ENCODE data around the gene DYRK2.

Gene DYRK2

DNA sequence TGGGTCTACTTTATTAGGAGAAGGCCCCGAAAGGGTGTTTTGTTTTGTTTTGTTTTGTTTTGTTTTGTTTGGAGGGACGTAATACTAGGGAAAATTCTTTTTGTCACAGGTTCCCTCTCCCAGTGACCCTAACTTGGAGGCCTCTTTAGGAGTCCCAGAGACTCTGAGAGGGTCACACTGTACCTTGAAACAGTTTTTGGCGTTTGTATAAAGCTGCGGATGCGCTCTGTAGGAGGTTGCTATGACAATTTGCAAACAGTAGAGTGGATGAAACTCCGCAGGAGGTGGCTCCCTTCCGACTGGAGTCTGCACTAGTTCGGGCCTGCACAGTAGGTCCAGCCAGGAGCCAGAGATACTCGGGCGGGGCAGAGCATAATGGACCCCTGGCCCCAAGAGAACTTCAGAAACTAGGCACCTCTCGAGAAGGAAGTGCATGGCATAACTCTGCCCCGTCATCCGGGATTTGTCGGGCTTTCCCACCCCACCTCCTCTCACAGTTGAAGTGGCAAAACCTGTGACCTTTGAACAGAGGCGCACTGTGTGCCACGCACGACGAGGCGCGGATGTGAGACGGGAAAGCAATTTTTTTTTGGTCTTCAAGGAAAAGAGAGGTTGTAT lies 1.3 kb upstream of the DYRK2 start:
- DNase-seq: peak in 1 of 2 experiments; percentile 64

DNA sequence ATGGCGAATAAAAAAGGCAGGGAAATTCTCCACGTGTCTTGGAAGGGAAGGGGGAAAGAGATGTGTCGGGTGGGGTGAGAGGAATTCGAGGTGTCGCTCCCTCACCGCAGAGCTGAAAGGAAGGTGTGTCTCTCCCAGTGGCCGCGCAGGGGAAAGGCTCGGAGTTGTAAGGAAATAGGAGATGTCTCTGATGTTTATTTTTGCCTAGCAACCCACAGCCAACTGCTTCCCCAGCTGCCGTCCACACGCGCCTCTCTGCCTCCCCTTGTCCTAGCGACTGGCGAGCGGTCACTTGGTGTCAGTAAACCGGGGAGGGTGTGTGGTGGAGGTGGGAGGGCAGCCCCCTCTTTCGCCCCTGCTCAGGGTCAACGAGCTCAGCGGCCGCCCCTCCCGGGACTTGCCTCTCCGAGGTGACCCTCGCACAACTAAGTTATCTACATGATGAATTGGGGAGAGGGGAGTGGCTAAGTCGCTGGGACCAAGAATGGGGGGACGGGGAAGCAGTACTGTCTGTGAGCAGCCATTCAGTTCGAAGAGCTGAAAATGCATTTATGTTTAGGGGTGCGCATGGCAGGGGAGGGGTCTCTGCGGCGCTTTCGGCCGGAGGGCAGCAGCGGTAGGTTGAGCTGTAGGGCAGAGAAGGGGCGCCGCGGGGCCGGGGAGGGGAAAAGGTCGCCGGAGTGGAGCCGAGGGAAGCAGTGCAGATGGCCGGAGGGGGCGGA lies 585 bp upstream of the DYRK2 start:
- DNase-seq: peak; percentile 89 to 90

DNA sequence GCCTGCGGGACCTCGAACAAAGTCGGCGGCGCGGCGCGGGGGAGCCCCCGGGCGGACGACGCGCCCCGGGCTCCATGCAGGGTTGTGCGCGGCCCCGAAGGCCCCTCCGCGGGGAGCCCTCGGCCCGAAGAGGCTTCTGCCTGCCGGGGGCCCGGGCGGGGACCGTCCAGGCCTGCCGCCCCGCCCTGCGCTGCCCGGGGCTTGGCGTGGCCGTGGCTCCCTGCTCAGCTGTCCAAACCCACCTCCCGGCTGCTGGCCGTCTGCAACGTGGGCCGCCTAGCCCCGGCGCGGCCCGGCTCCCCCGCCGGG lies 670 bp downstream of the DYRK2 start:
- DNase-seq: no peak

DNA sequence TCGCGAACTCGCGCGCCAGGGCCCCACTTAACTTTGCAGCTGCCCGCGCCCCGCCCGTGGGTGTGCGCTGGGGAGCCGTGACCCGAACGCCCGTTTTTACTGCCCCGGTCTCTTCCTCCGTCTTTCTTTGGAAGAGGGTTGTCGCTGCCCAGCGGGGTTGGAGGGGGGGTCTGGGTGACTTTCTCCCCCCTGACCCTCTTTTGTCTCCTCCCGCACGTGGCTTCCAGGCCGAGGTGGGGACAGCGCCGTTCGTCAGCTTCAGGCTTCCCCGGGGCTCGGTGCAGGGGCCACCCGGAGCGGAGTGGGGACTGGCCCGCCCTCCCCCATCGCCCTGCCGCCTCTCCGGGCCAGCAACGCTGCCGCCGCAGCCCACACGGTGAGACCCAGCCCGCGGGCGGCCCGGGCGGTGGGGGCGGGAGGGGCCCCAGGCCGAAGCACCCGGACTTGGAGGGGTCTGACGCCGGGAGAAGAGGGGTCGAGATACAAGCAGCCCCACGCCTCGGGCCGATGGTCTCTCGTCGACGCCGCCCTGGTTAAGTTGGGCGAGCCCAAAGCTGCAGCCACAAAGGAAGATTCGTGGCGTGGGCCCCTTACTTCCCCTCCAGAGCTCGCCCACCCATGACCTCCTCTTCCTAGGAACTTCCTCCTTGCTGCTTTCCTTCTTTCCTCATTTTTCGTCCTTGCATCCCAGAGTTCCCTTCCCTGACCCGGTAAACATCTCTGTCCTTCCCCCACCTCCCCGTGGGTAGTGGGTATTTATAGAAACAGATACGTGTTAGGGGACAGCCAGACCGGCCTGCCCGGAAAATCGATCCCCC lies 1.2 kb downstream of the DYRK2 start:
- DNase-seq: peak in 1 of 2 experiments; percentile 65

DNA sequence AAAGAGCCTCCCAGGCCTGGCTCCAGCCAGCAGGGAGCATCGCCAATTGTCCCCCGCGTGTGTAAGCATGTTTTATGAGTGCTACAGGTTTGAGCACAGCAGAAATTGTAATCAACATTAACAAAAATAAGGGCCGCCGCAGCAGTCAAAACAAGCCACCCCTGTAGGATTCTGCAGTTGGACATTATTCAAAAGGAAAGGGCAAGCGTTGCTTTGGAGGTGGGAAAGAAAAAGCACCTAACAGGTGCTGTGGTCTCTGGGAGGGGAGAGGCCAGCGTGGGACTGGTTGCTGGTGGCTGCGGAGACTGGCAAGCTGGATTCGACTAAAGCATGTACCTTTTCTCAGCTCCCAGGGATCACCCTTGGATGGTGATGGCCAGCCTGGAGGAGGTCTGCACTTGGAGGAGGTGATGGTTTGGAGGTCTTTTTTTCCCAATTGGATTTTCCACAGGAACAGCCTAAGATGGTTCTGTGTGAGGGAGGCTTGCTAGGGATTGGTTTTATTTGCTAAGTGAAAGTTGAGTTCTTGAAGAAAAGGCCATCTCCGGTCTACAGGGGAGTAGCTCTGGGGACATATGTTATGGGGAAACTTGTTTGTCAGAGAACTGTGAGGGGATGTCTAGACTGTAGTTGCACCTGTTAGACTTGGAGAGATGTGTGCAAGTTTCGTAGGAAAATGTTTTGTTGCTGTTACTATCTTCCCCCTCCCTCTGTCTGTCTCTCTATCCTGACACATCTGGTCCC lies 2.0 kb downstream of the DYRK2 start:
- DNase-seq: peak in 1 of 2 experiments; percentile 41

- peak; percentile 19 to 48 for DNase-seq
Measured at GRCh38 chr12:67651132-67651695, 2.7 kb downstream of the DYRK2 start.

DNA sequence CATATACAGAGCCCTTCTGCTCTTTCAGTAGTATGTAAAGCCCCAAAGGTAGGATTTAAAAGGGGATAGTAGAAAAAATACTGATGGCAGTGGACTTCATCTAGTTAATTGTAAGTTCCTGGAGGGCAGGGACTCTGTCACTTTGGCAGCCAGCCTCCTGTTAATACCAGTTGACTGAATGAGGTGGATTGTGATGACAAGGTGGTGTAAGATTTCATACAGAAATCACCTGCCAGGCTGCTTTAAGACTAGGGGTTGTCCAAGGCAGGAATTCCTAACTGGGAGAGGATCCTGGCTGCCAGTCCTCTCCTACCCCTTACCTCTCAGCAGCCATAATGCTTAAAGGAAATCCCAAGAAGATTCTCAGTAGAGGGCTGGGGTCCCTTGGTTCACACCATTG lies 7.3 kb downstream of the DYRK2 start:
- DNase-seq: no peak

GRCh38 chr12:67656251-67656650 lies 7.7 kb downstream of the DYRK2 start:
- DNase-seq: no peak

- no peak for DNase-seq
Measured at GRCh38 chr12:67658486-67658885, 9.9 kb downstream of the DYRK2 start.

- no peak for DNase-seq
Measured at GRCh38 chr12:67659292-67659691, 10.7 kb downstream of the DYRK2 start.

DNA sequence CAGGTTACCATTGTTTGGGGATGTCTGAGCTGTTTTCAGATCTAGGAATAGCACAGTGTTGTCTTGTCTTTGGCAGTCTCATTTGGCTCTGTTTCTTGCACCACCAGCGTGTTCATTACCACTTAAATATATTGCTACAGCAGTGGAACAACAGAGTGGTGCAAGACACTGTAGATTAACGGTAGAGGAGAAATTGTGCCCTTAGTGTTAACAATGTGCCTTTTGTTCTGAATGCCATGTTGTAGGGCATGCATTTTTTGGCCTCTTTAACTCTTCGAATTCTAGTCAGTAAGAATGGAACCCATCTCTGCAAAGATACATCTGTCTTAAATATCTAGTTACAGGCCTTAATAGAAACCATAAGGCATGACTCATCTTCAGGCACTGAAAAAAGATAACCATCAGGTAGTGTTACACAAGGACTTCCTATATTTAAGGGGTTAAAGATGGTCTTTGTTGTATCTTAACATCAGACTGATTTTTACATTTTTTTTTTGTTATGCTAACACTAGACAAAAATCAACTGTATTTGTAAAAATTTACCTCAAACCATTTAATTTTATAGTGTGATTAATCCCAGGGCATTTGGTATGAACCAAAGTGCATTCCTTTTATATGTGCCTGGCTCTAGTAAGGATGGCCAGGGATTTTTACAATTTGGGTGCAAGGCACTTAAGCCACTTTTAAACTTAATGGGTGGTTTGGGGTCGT lies 12.9 kb downstream of the DYRK2 start:
- DNase-seq: no peak

- no peak for DNase-seq
Measured at GRCh38 chr12:67662910-67663538, 14.5 kb downstream of the DYRK2 start.

DNA sequence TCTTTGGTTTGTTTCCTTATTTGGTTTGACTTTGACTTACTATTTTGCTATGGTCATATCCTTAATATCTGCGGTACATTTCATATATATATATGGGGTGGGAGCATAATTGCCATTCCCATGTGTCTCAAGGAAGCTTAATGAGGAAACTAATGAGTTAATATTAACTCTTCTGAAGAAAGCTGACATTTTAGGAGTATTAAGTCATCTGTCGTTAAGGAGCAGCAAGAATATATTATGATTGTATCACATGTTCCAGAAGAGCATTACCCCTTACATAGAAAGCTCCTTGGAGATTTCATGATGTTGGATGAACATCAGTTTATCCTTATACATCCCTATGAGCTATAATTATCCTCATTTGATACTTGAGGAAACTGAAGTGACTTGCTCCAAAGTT lies 15.6 kb downstream of the DYRK2 start:
- no peak for DNase-seq

GRCh38 chr12:67665679-67666078 lies 17.1 kb downstream of the DYRK2 start:
- DNase-seq: peak in 1 of 2 experiments; percentile 18

DNA sequence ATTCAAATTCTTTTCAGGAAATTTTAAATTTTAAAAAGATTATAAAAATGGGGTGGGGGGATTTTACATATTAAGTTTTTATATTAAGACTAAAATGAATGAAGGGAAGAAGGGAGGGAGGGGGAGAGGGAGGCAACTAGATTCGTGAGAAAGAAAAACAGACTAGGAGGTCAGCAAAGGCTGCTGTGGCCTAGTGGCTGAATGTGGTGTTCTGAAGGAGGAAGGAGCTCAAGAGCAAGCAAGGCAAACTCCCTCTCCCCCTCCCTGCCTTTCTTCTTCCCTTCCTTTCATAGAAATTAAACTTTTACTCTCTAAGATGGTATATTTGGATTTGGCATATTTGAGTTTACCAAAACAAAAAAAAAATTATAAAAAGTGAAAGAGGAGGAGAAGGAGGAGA lies 18.1 kb downstream of the DYRK2 start:
- no peak for DNase-seq

GRCh38 chr12:67667276-67668073 lies 18.9 kb downstream of the DYRK2 start:
- no peak for DNase-seq

DNA sequence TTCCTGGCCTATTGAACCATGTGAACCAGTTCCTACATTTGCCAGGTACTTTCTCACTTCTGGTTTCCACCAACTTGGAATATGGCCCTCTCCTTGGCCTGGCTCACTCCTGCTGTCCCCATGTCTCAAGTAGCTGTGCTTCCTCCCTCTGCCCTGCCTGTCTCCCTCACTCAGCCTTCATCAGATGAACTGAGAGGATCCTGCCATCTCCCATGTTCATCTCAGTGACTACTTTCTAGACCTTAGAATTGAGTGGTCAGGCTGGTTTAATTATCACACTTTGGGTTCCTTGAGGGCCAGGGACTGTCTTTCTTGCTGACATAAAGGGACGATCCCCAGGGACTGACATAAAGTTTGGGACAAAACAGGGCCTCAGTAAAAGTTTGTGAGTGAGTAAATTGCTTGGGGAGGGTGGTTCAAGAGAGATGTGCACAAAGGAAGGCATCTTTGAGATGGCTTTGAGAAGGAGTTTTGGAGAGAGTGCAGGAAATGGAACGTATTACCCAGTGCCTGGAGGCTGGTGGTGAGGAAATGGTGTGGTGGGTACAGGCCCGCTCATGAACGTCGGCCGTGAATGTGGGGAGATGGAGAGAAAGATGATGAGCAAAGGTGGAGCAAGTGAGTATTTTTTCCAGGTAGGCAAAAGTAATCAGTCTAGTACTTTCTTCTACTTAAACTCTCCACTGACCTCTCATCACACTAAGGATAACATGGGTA lies 20.8 kb downstream of the DYRK2 start:
- no peak for DNase-seq

DNA sequence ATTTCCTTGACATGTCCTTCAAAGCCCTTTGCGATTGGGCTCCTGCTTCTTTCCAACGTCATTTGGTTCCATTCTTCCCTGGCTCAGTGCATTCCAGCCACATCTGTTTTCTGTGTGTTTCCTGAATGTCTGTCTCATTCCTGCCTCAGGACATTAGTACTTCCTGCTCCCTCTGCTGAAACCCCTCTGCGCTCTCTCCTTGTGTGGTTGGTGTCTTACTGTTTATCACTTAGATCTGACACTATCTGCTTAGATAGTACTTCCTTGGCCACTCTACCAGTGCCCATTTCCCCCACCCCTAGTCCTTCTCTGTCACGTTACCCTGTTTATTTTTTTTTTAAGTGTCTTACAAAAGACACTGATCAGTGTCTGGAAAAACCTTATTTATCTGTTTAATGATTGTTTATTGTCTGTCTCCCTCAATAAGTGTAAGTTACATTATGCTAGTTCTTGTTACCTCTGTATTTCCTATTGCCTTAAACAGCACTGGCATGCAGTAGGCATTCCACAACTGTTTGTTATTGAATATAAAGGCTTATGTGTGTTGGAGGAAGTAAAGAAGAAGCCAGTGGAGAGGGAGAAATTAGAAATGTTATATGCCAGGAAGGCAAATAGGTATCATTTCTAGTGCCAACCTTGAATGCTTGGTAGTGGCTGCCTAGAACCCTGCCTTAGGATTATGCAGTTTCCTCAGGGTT lies 21.5 kb downstream of the DYRK2 start:
- DNase-seq: no peak

- DNase-seq: no peak
Measured at GRCh38 chr12:67671419-67671818, 22.9 kb downstream of the DYRK2 start.

- no peak for DNase-seq
Measured at GRCh38 chr12:67671892-67672291, 23.3 kb downstream of the DYRK2 start.
